HG03520 (cell line): Measurements from ENCODE around the gene IFT20.
"Not testable (repeated sequence)": the region's sequence is repeated elsewhere in the genome, so short reads cannot be mapped to it uniquely, and the experiment has no call there.

Experiments
- ATAC-seq: cut with Tn5 transposase; IDR thresholded peaks from one replicate; pipeline ENCODE4 v1.9.1; 2021; ENCODE audit warnings: mild to moderate bottlenecking, moderate library complexity; ENCODE audit not compliant: unreplicated experiment

The IFT20 gene

GRCh38 chr17:28317099-28317965 is 17.9 kb downstream of the IFT20 start:
- no peak for ATAC-seq

- no peak for ATAC-seq
These were observed 19.2 kb downstream of the IFT20 start for GRCh38 chr17:28315846-28316705.

- no peak for ATAC-seq
These were observed 21.4 kb downstream of the IFT20 start for GRCh38 chr17:28313841-28314240.

GRCh38 chr17:28306954-28307401 is 28.3 kb downstream of the IFT20 start:
- no peak for ATAC-seq

- ATAC-seq = no peak
These were observed 36.8 kb downstream of the IFT20 start for GRCh38 chr17:28298449-28298848.

- no peak for ATAC-seq
These were observed 39.3 kb downstream of the IFT20 start for GRCh38 chr17:28295677-28296578.

GRCh38 chr17:28293994-28294393 is 41.3 kb downstream of the IFT20 start:
- ATAC-seq = no peak

- not testable (repeated sequence) for ATAC-seq
These were observed 42.4 kb downstream of the IFT20 start for GRCh38 chr17:28292878-28293277.

- ATAC-seq = no peak
These were observed 43.4 kb downstream of the IFT20 start for GRCh38 chr17:28291780-28292330.

GRCh38 chr17:28290703-28291102 is 44.6 kb downstream of the IFT20 start:
- no peak for ATAC-seq

GRCh38 chr17:28285965-28286364 is 49.3 kb downstream of the IFT20 start:
- no peak for ATAC-seq

- ATAC-seq = no peak
These were observed 52.7 kb downstream of the IFT20 start for GRCh38 chr17:28282596-28282995.

- ATAC-seq = no peak
These were observed 54.4 kb downstream of the IFT20 start for GRCh38 chr17:28280826-28281225.

GRCh38 chr17:28279411-28279810 is 55.9 kb downstream of the IFT20 start:
- no peak for ATAC-seq
